HepG2 (cell line): ENCODE results near the gene CTIF.

Experiments
- FLYWCH1 ChIP-seq: sonication (generic); formaldehyde crosslinking; IDR thresholded peaks from 2 replicates; pipeline ENCODE4 v1.8.1; 2023; ENCODE audit warnings: mild to moderate bottlenecking, missing genetic modification reagents
- GTF2F1 ChIP-seq: fragments of 150-350 bp; IDR thresholded peaks from 2 replicates; pipeline ENCODE4 v1.6.1; 2014; ENCODE audit warnings: low read length
- MAFK ChIP-seq, 2 experiments: IDR thresholded peaks in 1 of 2; conservative IDR thresholded peaks in 1 of 2; 2 replicates each; pipeline ENCODE4 v1.6.1; 2011; ENCODE audit warnings: improper control_type of control experiment in 2 of 2, low read length in 2 of 2
- NFE2L2 ChIP-seq: fragments of 150-350 bp; IDR thresholded peaks from 2 replicates; pipeline ENCODE4 v1.6.1; 2014; ENCODE audit warnings: low read length
- NFYB ChIP-seq: sonication (generic); formaldehyde crosslinking; IDR thresholded peaks from 2 replicates; pipeline ENCODE4 v1.4.0; 2020; ENCODE audit warnings: missing genetic modification reagents
- NR3C1 ChIP-seq: sonication (generic); formaldehyde crosslinking; IDR thresholded peaks from 2 replicates; pipeline ENCODE4 v1.4.0; 2020; ENCODE audit warnings: missing genetic modification reagents
- PAF1 ChIP-seq: IDR thresholded peaks from 2 replicates; pipeline ENCODE4 v1.6.1; 2016; ENCODE audit warnings: missing genetic modification reagents, missing compliant biosample characterization
- ZBTB3 ChIP-seq: sonication (generic); formaldehyde crosslinking; IDR thresholded peaks from 2 replicates; pipeline ENCODE4 v1.4.0; 2020; ENCODE audit warnings: low read depth, mild to moderate bottlenecking, moderate library complexity, missing genetic modification reagents, borderline replicate concordance
- ZNF331 ChIP-seq: sonication (generic); formaldehyde crosslinking; IDR thresholded peaks from 2 replicates; pipeline ENCODE4 v1.4.0; 2020; ENCODE audit warnings: missing genetic modification reagents
- ZNF569 ChIP-seq: sonication (generic); formaldehyde crosslinking; IDR thresholded peaks from 2 replicates; pipeline ENCODE4 v1.5.0; 2020; ENCODE audit warnings: mild to moderate bottlenecking, missing genetic modification reagents, moderate library complexity, borderline replicate concordance
- ZNF766 ChIP-seq: sonication (generic); formaldehyde crosslinking; IDR thresholded peaks from 2 replicates; pipeline ENCODE4 v1.5.0; 2020; ENCODE audit warnings: missing genetic modification reagents, borderline replicate concordance

DNA sequence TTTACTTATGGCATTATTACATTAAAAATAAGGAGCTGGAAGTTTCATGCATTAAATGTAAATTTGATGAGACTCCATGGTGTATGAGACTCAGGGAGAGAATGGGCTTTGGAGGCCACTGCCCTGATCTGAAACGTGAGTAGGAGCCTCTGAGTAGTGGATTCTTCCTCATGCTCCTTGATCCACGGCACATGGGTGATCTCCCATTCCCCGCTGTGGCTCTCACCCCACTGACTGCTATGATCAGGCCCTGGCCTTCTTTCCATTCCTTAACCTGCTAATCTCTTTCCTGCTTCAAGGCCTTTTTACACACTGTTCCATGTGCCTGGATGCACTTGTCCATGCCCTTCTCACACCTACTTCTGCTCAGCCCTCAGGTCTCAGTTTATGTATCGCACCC, 343.5 kb downstream of the CTIF start:
- TF ChIP-seq ZNF766 (CRISPR knock-in tag) (no peak), MAFK (conservative IDR thresholded peaks at IDR 0.05 in 1 of 2, IDR thresholded peaks at IDR 0.05 in 1 of 2; ENCODE audit: low read length in 2 of 2) (no peak), ZNF569 (no peak), FLYWCH1 (CRISPR knock-in tag) (no peak), ZBTB3 (CRISPR knock-in tag) (no peak), NFE2L2 (no peak), GTF2F1 (no peak), NR3C1 (CRISPR knock-in tag) (no peak), ZNF331 (CRISPR knock-in tag) (no peak), PAF1 (CRISPR knock-in tag) (no peak), NFYB (CRISPR knock-in tag) (no peak)
